Measurements from ENCODE around the gene ACTN3.

Gene ACTN3

DNA sequence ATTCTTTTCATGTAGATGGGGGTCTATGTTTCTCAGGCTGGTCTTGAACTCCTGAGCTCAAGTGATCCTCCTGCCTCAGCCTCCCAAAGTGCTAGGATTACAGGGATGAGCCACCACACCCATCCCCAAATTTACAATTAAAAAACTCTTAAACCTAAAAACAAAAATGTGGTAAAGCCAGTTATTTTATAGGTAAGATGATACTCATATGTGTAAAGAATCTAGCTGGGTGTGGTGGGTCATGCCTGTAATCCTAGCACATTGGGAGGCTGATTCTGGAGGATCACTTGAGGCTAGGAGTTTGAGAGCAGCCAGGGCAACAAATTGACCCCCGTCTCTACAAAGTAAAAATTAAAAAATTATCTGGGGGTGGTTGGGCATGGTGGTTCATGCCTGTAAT, 65.8 kb downstream of the ACTN3 start:
- no peak overlapping the region for H3K4me3 ChIP-seq (replicated peaks; ENCODE audit: insufficient read depth, low read length)
- H3K27me3 ChIP-seq (ENCODE audit: insufficient read depth, poor library complexity, severe bottlenecking): no peaks in the 10 kb centered on the region
- DNase-seq (ENCODE audit: low read depth in 1 of 2, low spot score in 1 of 2): no peak
- TF ChIP-seq SPI1 (IDR thresholded peaks at IDR 0.05; ENCODE audit: borderline replicate concordance, low read depth) (no peak), GABPA (IDR thresholded peaks at IDR 0.05; ENCODE audit: low read depth) (no peak), POLR2AphosphoS5 (IDR thresholded peaks at IDR 0.05; ENCODE audit: low read depth) (no peak)
- TF ChIP-seq, protein P1, sequence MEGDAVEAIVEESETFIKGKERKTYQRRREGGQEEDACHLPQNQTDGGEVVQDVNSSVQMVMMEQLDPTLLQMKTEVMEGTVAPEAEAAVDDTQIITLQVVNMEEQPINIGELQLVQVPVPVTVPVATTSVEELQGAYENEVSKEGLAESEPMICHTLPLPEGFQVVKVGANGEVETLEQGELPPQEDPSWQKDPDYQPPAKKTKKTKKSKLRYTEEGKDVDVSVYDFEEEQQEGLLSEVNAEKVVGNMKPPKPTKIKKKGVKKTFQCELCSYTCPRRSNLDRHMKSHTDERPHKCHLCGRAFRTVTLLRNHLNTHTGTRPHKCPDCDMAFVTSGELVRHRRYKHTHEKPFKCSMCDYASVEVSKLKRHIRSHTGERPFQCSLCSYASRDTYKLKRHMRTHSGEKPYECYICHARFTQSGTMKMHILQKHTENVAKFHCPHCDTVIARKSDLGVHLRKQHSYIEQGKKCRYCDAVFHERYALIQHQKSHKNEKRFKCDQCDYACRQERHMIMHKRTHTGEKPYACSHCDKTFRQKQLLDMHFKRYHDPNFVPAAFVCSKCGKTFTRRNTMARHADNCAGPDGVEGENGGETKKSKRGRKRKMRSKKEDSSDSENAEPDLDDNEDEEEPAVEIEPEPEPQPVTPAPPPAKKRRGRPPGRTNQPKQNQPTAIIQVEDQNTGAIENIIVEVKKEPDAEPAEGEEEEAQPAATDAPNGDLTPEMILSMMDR (IDR thresholded peaks at IDR 0.05; ENCODE audit: insufficient read depth, low read length): no peak
- TF ChIP-seq, protein P2, sequence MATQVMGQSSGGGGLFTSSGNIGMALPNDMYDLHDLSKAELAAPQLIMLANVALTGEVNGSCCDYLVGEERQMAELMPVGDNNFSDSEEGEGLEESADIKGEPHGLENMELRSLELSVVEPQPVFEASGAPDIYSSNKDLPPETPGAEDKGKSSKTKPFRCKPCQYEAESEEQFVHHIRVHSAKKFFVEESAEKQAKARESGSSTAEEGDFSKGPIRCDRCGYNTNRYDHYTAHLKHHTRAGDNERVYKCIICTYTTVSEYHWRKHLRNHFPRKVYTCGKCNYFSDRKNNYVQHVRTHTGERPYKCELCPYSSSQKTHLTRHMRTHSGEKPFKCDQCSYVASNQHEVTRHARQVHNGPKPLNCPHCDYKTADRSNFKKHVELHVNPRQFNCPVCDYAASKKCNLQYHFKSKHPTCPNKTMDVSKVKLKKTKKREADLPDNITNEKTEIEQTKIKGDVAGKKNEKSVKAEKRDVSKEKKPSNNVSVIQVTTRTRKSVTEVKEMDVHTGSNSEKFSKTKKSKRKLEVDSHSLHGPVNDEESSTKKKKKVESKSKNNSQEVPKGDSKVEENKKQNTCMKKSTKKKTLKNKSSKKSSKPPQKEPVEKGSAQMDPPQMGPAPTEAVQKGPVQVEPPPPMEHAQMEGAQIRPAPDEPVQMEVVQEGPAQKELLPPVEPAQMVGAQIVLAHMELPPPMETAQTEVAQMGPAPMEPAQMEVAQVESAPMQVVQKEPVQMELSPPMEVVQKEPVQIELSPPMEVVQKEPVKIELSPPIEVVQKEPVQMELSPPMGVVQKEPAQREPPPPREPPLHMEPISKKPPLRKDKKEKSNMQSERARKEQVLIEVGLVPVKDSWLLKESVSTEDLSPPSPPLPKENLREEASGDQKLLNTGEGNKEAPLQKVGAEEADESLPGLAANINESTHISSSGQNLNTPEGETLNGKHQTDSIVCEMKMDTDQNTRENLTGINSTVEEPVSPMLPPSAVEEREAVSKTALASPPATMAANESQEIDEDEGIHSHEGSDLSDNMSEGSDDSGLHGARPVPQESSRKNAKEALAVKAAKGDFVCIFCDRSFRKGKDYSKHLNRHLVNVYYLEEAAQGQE (IDR thresholded peaks at IDR 0.05; ENCODE audit: insufficient replicate concordance, low read depth): no peak
- no peak overlapping the region for H3K27ac ChIP-seq (replicated peaks)
